Urothelium cell line (cell line): ENCODE results near the gene MYRFL.

Source experiments
- DNase-seq: peaks from one replicate; pipeline ENCODE4 v3.0.0; 2011; ENCODE audit warnings: low spot score, mixed read lengths
- FAIRE-seq: peaks from 2 replicates; lab custom pipeline; 2011; peaks lifted over from hg19 to GRCh38; lab: Jason Lieb, UNC

Gene MYRFL

DNA sequence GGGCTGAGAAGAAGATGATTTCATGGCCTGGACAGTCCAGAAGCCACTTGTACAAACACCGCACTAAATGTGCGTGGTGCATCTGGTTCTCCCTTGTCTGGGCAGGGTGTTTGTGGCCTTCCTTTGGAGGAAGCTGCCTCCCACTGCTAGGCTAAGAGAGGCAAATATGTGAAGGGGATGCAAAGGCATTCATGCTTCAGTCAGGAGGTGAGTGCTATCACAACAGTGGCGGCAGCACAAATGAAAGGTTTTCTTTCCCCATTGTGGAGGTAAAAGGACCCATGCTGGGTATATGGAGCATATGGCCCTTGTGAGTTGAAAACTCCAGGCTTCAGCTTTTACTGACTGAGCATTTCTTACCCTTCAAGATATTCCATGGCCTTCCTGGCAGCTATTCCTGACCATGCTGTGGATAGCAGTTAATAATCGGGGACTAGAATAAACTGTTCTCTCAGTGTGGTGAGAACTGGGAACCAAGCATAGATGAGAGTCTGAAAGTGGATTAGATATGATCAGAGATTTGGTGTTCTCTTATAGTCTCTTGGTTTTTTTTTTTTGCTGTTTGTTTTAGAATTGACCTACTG is 69.9 kb downstream of the MYRFL start:
- FAIRE-seq = no peak
- no peak for DNase-seq

DNA sequence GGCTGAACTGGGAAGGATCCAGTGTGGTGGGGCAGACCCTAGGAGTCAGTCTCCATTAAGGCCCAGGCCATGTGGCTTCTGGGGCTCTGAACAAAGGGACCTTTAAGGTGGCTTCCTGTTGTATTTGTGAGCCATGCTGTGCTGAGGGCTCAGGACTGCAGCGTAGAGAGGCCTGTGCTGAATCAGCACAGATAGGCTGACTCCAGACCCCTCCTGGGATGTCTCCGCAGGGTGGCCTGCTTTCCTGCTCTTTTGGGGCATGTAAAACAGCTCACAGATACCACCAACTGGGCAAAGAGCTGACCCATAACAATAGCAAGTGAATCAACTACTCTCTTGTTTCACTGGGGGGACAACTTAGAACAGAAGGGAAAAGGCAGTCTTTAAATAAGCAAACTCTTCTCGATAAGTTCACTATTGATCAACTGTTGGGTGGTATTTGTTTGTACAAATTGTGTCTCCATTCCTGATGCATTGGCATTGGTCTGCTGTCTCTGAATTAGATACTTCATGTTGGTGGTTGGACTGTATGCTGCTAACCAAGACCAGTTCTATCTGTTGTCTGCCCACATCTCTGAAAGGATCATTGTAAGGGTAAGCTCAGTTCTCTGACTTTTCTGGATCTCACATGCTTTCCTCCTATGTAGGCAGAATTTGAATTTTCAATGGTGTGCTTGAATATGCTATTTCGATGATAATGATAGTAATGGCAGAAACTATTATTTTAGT is 71.8 kb downstream of the MYRFL start:
- DNase-seq (no peak), FAIRE-seq (no peak)

DNA sequence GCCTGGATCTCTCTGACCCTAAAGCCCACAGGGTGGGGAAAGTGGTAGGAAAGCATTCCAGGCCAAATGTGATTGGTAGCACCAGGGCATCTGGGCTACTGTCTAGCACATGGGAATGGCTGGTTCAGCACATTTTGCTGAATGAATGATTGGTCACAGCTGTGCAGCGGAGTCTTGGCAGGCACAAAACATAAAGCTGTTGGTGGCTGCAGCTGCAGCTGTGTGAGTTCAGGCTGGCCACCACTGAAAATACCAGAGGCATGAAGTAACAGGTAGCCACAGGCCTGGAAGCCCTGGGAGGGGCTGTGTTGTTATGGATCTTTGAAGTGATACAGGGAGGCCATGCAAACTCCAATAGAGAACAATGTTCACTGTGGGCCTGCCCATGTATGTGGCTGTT is 72.7 kb downstream of the MYRFL start:
- DNase-seq = peak; percentile 77
- no peak for FAIRE-seq

DNA sequence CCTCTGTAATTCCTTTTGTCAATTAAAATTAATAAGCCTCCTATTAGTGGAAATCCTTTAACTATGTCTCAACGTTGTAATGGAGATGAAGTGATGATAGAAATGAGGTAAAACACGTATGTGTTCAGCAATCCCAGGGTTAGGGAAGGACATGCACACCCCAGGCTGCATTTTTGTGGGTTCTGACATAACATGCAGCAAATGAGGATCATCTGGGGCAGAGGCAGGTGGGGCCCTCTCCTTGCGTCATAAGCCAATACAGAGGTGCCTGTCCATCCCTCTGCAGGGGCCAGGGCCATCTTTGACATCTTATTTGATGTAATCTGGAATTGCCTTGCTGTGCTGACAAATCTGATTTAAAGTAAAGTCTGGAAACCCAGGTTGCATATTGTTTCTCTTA is 73.2 kb downstream of the MYRFL start:
- peak; percentile 16 for DNase-seq
- no peak for FAIRE-seq

DNA sequence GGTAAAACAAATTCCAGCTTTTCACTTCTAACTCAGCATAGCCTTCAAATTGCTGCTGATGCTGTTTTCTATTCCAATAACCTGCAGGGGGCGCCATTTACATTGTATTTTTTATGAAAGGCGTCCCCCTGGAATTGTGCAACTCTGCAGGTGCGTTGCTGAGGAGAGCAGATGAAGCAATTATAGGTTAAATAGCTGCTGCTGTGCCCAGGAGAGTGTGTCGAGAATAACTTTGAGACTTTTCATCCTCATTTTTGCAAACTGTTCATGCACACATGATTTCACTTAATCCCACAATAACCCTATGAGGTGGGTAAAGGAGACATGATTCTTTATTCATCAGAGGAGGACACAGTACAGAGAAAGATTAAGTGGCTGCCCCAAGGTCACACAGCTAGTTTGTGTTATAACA is 75.7 kb downstream of the MYRFL start:
- DNase-seq (peak; percentile 34), FAIRE-seq (no peak)

DNA sequence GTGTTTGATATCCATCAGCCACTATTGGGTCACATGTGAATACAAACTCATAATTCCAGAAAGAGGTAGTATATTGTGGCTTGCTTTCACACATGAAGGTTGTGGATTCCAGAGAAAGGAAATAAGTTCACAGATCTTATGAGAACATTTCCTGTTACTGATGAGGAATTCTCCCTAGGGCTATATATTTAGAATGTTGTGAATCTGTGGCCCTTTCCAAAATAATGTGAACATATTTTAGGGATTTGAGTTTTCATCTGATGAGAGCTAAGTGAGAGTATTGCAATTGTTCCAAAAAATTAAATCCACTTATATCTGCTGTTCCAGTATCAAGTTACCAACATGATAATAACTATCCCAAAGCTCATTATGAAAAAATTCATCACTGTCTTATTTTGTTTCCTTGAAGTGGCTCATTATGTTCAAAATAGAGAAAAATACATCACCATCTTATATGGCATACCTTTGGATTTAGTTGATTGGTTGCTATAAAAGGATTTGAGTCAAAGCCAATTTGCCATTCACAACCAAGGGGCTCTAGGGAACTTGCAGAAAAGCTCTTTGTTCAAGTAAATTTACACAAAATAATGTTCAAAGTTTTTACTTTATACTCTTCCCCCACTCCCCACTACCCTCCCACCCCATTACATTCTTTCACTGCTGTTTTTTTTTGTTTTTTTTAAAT is 76.3 kb downstream of the MYRFL start:
- FAIRE-seq (no peak), DNase-seq (no peak)

DNA sequence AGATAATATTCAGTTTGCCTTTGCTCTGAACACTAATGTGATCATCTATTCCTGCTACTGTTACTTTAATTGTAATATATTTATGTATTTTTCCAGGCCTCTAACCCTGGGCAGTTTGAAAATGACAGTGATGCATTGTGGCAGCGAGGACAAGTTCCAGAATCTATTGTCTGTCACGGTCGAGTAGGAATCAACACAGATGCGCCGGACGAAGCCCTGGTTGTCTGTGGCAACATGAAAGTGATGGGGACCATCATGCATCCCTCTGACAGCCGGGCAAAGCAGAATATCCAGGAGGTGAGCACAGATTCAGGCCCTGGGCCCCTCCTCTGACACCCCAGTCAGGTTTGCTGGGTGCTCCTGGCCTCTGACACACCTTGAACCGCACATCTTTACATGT is 78.5 kb downstream of the MYRFL start:
- no peak for FAIRE-seq
- DNase-seq = no peak

DNA sequence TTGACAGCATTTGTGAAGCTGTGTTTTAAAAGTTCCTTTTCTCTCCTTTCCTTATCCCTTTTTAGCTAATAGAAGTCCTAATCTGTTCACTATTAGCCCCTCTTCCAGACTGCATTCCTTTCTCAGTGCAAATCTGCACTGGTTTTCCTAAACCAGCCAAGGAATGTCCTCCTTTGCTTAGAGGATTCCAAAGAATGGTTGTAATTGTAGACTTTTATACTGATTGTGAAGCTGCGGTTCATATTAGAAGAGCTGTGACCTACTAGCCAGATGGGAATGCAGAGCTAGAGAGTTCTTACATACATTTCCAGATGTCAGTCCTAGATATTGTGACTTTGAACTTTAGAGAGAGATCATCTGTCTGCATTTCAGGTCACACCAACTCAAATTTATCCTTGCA is 79.8 kb downstream of the MYRFL start:
- no peak for FAIRE-seq
- DNase-seq = no peak

DNA sequence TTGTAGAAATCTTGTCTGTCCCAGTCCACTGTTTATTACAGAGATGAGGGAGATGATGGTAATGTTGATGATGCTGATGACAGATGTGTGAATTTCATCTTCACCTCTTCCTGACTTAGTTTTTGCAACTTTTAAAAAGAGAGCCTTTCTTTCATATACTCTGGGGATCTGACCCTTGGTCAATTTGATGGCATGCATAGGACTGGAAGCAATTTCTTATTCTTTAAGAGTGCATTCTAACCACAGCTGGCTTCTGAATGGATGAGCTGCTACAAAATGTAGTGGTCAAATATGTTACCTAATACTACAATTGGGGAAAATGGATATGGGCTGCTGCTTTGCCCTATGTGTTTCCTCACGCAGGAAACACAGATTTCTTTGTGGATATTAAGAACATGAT is 80.8 kb downstream of the MYRFL start:
- no peak for FAIRE-seq
- no peak for DNase-seq

DNA sequence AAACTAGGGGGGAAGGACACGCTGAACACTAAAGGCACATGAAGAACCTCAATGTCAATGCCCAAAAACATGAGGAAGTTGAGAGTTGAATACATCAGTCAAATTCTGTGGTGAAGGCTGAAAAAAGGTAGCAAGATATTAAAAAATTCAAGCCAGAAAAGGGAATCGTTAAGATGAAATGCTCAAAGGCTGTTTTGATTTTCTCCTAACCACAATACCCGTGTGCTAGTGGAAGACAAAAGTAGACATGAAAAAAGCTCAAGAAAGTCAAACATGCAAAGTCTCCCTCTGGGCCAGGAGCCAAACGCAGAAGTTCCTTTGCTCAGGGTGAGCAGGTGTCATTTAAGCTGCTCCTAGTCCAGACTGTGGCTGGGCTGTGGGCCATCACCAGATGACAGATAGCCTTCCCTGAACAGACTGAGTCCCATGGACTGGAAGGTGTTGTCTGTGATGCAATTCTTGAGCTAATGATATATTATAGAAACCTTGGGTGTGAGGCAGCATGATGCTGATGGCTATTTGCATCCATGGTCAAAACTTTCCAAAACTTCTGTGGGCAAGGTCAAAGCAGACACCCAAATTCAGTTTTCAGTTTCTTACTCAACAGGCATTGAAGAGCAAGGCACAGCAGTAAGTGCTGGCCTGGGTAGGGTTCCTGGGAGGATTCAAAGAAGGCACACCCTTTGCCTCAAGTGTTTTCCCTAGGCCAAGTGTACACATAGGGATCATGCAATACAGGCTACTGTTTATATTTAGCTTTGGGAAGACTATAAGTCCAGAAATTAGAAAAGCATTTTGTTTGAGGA is 81.6 kb downstream of the MYRFL start:
- FAIRE-seq (no peak), DNase-seq (no peak)

DNA sequence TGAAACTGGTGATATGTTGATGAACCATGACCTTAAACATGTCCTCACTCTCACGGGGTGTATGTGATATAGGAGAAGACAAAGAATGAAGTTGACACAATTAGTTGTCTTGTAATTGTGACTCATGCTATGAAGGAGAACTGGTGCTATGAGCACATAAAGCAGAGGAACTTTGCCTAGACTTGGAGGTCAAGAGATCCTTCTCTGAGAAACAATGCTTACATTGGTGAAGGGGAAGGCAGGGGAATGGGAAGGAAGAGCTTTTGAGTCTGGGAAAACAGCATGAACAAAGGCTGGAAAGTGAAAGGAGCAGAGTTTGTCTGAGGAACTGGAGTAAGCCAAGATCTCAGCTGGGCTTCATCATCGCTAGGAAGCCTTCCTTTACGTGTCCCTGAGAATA is 83.2 kb downstream of the MYRFL start:
- FAIRE-seq = no peak

DNA sequence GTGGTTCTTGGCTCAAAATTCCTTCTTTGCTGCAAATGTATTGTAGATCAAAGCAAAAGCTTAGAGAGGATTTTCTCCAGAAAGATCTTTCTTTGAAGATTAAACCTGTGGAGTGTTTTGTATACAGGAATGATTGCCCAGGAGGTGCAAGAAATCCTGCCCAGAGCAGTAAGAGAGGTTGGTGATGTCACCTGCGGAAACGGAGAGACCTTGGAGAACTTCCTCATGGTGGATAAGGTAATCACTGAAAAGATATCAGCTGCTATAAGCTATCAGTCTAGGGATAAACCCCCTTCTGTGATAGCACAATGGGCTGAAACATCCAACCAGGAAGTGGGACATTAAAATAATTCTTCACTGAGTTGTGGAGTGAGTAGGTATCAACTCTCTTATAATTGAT is 85.7 kb downstream of the MYRFL start:
- DNase-seq (no peak), FAIRE-seq (no peak)

More for the DNA sequence above, 83.2 kb downstream of the MYRFL start:
- no peak for DNase-seq

DNA sequence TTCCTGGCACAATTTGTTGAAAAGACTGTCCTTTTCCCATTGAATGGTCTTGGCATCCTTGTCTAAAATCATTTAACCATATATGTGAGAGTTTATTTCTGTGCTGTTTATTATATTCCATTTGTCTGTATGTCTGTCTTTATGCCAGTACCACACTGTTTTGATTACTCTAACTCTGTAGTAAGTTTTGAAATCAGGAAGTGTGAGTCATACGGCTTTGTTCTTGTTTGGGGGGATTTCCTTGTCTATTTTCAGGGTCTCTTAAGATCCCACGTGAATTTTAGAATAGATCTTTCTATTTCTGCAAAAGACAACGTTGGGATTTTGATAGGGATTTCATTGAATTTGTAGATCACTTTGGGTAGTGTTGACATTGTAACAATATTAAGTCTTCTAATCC is 88.5 kb downstream of the MYRFL start:
- no peak for DNase-seq
- FAIRE-seq = no peak

DNA sequence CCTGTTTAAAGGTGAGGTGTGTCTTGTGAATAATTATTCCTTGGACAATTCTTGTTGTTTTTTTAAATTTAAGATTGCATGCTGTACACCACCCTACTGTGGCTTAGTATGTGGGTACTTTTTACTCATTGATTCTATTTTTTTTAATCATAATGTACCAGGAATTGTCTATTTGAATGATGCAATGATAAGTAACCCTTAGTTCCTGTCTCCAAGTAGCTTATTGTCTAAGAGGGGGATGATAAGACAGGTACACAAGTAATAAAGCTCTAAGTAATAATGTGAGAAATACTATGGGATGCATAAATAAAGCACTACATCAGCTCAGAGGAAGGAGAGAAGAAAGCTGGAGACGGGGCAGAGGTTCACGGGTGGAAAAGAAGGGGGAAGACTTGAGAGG is 90.9 kb downstream of the MYRFL start:
- DNase-seq (no peak), FAIRE-seq (no peak)

DNA sequence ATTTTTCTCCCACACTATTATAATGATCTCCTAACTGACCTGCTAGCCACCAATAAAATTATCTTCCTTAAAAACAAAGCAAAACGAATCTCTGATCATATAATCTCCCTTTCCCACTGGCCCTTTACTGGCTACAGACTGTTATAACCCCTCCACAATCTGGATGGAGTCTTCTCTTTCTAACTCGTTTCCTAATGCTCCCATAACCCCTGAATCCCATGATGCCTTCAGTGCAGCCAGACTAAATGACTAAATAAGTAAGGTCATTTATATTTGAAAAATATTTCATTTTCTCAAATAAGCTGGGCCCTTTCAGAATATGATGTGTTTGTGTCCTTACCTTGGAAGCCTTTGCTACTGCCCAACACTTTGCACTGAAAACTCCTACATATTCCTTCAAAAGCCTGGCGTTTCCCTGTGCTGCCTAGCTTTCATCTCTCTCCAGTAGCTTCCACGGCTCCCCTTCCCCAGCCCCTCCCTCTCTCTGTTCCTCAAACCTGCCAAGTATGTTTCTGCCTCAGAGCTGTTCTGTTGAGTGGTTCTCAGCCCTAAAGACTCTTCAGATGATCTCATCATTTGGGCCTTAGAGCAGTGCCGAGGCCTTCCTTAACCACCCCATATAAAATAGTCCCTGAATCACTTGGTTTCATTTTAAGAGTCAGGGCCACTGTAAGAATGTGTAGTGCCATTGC is 91.7 kb downstream of the MYRFL start:
- DNase-seq (no peak), FAIRE-seq (no peak)

DNA sequence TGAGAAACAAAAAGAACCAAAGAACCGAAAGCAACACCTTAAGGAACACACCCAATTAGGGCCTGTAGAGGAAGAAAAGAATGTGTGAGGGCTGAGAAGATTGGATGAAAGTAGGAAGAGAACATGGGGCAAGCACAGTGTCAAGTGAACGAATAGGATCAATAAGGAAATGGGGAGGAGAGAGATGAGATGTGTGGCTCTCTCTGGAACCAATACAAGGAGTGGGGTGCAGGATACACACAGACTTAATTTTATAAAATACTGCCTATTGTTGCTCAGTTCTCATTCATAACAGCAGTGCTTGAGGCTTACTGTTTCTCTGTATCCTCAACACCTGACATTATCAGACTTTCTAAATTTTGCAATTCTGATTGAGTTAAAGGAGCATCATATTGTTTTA is 93.3 kb downstream of the MYRFL start:
- FAIRE-seq (no peak), DNase-seq (no peak)

DNA sequence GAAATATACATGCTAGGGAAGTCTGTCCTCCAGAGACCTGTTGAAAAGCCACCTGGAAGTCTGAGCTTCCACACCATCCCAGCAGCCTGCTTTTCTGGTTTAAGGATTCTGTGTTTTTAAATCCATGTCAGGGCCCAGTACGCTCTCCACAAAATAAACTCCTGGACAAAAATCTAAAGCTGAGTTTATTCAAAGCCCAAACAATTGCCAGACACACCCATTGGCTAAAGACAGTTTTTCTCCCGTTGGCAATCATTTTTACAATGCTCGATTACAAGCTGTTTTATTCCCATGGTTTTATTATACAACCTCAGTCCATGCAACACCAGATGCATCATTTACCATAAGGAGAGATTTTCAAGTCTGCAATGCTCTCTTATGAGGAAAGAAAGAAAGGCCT is 94.5 kb downstream of the MYRFL start:
- DNase-seq (no peak), FAIRE-seq (no peak)

DNA sequence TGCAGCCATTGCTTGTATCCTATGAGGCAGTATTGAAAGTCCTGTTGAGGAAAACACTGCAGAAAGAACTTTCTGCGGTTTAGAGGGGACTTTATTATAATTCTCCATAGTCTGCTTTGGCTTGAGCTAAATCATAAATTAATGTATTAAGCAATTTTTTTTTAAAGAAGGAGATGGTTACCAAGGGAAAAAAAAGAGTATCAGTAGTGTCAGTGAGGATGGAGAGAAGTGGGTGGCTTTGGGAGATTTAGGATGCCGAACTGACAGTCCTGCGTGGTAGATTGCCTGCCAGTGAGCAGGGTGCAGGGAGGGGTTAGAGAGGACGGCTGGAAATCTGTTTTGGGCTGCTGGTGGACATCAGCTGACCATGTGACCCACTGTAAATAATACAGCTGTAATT is 96.8 kb downstream of the MYRFL start:
- FAIRE-seq (no peak), DNase-seq (no peak)

DNA sequence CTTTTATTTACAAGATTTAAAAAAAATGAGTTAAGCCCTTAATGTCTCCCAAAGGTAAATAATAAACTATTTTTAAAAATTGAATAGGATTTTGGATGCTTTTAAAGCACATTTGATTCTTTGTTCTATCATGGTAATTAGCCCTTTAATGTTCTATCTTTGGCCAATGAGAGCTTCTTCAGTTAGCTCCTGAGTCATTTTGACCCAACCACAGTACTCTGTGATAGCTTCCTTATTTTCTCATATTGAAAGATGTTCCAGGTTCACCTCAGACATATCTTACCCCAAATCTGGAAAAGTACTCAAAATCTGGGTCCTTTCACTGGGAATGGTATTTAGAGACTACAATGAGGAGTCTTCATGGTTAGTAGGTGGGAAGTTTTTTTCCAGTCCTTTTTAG is 98.0 kb downstream of the MYRFL start:
- DNase-seq (no peak), FAIRE-seq (no peak)

DNA sequence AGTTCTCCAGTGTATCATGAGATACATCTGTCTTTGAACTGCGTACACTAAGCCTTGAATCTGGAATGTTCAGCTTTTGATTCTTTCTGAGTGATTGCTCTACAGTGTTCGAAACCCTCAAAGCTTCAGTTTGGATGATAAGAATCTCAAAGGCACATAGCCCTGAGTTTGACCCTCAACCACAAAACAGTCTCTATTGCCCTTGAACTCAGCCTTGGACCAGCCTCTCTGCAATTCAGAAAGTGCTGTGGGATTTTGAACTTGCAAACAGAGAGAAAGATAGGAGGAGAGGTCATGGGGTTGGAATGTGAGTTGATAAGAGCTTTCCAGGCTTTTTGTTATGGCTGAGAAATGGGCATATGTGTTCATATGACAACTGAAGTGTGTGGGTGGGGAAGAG is 100.3 kb downstream of the MYRFL start:
- DNase-seq (no peak), FAIRE-seq (no peak)

DNA sequence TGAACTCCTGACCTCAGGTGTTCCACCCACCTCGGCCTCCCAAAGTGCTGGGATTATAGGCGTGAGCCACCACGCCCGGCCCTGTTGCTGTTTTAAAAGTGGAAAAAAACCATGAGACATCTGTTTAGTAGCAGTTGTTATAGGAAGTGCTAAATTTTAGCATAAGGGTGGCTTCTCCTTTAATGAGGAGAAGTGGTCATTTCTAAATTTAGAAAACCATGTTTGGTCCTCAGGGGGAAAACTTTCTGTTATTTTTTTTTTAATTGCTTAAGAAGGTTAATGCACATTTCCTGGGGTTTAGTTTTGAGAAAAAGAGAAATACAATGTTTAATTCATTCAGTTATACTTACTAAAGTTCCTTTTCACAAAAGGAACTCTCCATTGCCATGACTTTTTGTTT is 102.1 kb downstream of the MYRFL start:
- no peak for DNase-seq
- no peak for FAIRE-seq
